GM12891 (cell line): ENCODE data around the gene SLC35E4.

Experiments used
- POLR2A ChIP-seq: IDR thresholded peaks from 2 replicates; pipeline ENCODE4 v1.6.1; 2011; ENCODE audit warnings: low read depth, low read length, control low read depth
- POLR2AphosphoS5 ChIP-seq: IDR thresholded peaks from 2 replicates; pipeline ENCODE4 v1.6.1; 2011; ENCODE audit warnings: low read depth, low read length, control low read depth
- POU2F2 ChIP-seq: IDR thresholded peaks from 2 replicates; pipeline ENCODE4 v1.6.1; 2011; ENCODE audit warnings: low read depth, mild to moderate bottlenecking, control low read depth, low read length, moderate library complexity
- TAF1 ChIP-seq: IDR thresholded peaks from 2 replicates; pipeline ENCODE4 v1.6.1; 2011; ENCODE audit warnings: low read depth, low read length, control low read depth

- TF ChIP-seq POLR2A (no peak), POLR2AphosphoS5 (no peak), TAF1 (no peak), POU2F2 (no peak)
Measured at GRCh38 chr22:30655532-30655931, 20.0 kb downstream of the SLC35E4 start.
